Stimulated activated CD4-positive, alpha-beta T cell treated with anti-CD3 and anti-CD28 coated beads, Interleukin-1b, Interleukin-23, amount 100 ng/mL, for 24 hours (primary cell): ENCODE results near the gene SERTAD3.
"Not testable (repeated sequence)": the region's sequence is repeated elsewhere in the genome, so short reads cannot be mapped to it uniquely, and the experiment has no call there.

Experiments
- DNase-seq, 4 experiments: peaks; one replicate each; pipeline ENCODE4 v3.0.0-alpha.2; 2020; ENCODE audit warnings: low read depth in 4 of 4, low spot score in 1 of 4

The SERTAD3 gene

DNA sequence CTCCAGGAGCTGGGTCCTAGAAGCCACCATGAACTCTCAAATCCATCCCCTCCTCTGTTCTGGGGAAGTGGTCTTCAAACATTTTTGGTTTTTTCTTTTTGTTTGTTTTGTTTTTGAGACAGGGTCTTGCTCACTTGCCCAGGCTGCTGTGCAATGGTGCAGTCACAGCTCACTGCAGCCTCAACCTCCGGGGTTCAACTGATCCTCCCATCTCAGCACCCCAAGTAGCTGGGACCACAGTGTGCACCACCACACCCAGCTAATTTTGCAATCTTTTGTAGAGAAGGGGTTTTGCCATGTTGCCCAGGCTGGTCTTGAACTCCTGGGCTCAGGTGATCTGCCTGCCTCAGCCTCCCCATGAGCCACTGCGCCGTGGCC is 14.5 kb upstream of the SERTAD3 start:
- DNase-seq: no peak

DNA sequence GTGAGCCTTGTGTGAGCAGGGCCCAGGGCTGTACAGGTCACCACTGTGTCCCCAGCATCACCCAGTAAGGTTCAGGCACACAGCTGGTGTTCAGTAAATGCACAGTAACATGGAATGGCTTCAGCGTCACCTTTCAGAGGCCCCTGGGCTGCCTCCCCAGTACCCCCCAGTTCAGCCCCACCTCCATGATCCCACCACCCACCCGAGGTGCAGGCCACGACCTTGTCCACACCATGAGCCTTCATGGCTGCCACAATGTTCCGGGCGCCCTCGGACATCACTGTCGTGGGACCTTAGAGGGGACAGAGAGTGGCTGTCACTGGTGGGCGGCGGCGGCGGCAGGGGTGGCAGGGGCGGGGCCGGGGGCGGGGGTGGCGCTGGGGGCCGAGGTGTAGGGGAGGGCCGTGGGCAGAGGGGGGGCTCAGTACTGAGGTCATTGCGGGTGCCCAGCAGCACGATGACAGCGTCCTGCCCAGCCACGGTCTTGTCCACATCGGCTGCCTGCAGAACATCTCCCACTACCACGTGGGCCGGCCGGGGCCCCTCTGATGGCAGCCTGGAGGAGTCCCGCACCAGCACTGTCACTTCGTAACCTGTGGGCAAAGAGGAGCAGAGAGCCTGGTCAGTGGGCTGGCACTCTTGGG is 13.9 kb upstream of the SERTAD3 start:
- no peak for DNase-seq

DNA sequence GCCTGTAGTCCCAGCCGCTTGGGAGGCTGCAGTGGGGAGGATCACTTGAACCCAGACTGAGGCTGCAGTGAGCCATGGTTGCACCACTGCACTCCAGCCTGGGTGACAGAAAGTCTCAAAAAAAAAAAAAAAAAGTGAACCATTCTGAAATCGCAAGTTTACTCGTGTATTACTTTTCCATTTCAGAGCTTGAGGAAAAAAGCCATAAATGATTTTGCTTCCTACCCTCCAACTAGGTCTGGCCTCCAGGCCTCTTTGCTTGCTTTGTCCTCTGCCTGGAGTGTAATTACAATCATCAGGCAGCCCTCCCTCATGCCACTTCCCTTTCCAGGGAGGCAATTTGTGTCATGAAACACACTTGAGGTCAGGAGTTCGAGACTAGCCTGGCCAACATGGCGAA is 12.9 kb upstream of the SERTAD3 start:
- no peak for DNase-seq

DNA sequence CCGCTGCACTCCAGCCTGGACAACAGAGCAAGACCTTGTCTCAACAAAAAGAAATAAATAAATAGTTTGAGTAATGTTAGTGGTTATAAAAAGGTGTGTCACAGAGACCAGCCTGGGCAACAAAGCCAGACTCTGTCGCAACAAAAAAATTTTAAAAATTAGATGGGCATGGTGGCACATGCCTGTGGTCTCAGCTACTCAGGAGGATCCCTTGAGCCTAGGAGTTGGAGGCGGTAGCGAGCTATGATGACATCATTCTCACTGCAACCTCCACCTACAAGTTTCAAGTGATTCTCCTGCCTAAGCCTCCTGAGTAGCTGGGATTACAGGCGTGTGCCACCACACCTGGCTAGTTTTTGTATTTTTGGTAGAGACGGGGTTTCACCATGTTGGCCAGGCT is 9.8 kb upstream of the SERTAD3 start:
- not testable (repeated sequence) for DNase-seq

DNA sequence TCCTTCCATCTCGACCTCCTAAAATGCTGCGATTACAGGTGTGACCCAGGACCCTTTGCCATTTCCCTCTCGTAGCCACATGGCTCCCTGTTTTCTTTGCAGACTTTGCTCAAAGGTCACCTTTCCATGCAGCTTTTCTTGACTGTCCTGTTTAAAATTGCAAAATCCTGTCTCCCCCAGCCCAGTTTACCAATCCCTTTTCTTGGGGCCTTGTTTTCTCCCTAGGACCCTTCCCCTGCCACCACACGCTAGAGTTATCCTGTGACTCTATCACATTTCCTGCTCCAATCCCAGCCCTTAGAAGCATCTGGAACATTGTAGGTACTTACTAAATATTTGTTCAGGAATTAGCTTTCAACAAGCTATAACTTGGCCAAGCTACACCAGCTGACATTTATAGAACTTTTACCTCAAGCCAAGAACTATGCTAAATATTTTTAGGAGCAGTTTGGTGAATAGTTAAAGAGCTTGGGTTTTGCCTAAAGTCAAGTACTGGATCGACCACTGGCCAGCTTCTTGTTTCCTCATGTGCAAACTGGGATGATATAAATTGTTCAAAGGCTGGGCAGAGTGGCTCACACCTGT is 9.1 kb upstream of the SERTAD3 start:
- no peak for DNase-seq

DNA sequence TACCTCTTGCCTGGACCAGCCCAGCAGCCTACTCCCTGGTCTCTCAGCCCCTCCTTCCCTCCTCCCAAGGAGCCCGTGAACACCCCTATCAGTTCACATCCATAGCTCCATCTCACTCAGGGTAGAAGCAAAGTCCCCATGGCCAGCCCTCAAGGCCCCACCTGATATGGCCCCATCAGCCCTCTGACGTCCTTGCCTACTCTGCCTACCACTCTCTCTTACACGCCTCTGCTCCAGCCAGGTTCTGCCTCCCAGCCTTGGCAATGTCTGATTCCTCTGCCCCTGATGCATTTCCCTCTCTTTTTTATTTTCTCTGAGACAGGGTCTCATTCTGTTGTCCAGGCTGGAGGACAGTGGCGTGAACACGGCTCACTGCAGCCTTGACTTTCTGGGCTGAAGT is 7.9 kb upstream of the SERTAD3 start:
- DNase-seq: no peak

DNA sequence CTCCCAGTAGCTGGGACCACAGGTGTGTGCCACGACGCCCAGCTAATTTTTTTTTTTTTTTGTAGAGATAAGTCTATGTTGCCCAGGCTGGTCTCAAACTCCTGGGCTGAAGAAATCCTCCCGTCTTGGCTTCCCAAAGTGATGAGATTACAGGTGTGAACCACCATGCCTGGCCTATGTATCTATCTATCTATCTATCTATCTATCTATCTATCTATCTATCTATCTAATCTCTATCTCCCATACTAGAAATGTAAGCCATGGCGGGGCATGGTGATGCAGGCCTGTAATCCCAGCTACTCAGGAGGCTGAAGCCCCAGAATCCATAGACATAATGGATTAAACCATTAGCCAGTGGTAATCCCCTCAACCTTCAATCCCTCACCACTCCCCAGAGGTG is 6.5 kb upstream of the SERTAD3 start:
- no peak for DNase-seq

DNA sequence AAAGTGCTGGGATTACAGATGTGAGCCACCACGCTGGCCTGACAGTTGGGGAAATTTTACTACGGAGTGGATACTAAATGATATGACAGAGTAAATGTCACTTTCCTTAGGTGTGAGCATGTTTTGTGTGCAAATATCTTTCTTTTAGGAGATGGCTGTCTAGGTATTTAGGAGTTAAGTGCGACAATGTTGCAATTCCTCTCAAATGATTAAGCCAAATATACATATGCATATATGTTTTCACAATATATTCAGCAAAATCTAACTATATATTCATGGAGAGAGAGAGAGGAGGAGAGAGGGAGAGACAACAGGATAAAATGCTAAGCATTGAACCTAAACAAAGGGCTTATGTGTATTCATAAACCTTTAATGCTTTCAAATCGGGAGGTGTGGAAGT is 5.4 kb upstream of the SERTAD3 start:
- DNase-seq: no peak

DNA sequence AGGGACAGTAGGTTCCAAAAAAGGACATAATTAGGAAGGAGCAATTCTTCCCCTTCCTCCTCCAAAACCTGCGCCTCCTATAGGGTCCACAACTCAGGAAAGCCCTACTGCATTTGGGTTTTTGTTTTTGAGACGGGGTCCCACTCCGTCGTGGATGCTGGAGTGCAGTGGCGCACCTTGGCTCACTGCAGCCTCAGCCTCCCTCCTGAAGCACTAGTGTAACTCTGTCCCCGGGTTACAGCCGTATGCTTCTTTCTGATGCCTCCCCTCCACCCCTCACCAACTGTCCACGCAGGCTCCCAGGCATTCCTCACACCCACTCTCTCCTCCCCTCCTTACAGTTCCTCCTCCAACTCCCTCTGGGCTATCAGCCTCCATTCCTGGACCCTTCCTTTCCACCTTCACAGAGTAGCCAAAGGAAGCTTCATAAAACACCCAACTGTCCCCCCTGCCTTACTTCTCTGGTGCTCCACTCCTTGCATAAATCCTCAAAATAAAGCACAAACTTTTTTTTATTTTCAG is 2.2 kb upstream of the SERTAD3 start:
- no peak for DNase-seq

DNA sequence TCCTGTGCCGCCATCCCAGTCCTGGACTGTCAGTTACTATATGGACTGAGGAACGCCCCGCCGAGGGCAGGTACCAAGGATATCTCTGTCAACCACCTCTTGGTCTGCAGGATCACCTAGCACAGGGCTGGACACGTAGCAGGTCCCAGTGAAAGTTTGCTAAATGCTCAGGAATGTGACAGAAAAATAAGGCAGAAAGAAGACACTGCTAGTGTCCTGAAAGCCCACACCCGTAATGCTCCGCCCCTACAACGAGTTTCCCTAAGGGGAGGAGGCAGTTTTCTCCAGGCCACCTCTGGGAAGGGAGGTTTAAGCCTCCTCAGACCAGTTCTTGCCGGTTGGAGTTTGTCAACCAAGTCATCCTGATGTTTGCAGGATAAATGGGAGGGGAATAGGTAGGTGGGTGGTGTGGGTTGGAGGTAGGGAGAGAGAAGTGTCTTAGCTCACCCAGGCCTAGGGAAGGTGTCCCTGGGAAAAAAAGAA is 1.7 kb upstream of the SERTAD3 start:
- DNase-seq: no peak

DNA sequence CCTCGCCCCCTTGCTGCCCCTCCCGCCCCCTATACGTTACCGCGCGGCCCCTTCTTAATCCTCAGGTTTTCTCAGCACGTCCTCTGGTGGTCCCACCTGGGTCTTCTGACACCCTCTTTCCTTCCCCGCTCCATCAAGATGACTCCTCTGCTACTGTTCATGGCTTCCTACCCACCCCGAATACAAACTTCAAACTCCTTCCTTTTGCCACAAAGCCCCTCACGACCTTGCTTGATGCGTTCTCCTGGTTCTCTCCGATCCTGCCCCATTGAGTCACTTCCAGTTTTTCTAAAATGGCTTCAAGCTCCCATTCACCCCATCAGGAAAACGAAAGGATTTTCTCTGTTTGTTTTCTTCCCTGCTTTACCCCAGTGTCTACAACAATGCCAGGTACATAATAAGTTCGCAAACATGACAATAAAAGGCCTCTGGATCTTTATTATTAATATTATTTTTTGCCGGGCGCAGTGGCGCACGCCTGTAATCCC is 734 bp upstream of the SERTAD3 start:
- DNase-seq: no peak

DNA sequence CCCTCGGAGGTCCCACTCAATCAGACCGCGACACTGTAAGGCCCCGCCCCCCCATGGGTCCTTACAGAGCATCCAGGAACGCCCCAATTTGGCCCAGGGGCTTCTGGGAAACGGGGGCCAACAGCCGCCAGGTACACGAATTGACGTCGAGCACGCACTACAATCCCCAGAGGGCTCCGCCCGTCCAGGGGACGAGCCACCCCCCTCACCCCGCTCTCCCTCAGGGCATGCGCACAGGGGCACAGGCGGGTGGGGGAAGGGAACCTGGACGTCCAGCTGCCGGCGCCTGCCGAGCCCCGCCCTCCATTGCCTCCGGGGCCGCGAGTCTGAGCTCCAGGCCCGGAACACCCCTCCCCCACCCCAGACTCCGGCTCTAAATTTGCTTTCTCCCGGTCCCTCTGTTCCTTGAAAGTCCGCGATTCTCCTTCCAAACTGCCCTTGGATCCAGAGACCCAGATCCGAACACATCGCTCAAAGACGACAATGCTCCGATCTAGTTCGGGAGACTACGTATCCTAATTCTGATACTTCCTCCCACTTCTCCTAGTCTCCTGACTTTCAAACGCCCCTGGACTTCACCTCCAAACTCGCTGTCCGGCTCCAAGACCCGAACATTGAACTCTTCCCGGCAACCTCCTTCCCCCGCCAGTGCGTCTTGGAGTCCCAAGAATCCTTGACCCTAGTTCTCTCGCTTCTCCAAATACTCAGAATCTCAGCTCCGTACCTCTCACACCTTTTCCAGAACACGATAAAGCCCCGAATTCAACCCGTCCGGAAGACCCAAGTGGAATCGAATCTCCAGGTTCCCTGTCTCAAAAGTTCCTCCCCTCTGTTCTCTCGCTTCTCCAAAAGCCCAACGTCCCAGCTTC is 770 bp downstream of the SERTAD3 start:
- peak; percentile 97 to 100 (median 98) for DNase-seq

DNA sequence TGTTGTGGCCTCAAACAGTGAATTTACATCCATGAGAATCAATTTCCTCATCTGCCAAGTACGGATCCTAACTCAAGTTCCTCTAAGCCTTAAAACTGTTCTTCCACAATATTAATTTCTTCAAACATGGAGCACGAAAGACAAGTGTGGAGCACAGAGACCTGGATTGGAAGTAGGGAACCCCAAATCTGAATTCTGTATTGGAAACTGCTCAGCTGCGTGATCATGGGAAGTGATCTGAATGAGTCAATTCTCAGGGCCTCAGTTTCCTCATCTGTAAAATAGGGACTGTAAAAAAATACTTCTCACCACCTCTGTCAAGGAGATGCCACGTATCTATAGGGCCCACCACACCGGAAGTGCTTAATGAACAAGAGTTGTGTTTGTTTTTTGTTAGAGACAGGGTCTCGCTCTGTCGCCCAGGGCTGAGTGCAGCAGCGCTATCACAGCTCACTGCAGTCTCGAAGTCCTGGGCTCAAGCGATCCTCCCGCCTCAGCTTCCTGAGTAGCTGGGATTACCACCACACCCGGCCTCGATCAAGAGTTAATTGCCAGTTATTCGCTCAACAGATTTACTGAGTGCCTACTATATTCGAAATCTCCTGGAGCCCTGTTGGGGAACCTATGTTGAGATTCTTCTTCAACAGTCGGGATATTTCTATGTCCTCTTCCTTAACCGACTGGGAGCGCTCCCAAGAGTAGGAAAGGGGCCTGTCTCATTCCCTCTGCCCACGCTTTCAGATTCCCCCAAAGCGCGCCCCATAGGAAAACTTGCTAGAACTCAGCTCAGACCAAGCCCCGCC is 1.6 kb downstream of the SERTAD3 start:
- no peak for DNase-seq

DNA sequence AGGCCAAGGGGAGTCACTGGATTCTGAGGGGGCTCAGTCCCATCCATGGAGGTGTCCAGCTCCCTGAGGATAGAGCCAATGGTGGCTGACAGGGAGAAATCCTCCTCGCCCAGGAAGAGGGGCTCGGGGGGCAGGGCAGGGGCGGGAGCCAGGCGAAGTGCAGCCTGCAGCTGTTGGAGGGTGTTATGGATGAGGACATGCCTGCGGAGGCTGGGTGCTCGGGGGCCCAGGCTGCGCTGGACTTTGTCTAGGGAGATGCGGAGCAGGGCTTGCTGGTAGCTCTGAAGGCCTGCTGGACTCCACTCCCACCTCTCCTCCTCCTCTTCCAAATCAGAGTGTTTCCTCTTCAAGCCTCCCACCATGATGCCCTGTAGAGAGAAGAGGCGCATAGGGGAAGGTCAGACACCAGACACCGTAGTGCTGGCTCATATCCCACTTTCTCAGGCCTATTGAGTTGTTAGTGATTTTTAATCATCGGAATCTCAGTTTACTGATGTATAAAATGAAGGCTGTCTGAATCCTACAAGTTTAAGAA is 2.3 kb downstream of the SERTAD3 start:
- DNase-seq: no peak

DNA sequence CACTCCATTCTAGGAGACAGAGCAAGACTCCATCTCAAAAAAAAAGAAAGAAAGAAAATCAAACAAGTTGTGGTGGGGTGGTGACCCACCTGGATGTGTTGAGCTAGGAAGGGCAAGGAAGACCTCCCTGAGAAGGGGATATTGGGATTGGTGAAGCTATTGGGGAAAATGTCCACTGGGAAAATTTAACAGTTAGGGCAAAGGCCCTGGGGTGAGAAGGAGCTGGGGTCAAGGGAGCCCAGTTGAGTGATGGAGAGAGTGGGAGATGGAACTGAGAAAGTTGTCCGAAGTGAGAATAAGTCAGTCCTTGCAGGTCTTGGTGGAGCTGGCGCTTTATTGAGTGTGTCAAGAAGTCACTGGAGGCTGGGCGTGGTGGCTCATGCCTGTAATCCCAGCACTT is 5.9 kb downstream of the SERTAD3 start:
- no peak for DNase-seq

DNA sequence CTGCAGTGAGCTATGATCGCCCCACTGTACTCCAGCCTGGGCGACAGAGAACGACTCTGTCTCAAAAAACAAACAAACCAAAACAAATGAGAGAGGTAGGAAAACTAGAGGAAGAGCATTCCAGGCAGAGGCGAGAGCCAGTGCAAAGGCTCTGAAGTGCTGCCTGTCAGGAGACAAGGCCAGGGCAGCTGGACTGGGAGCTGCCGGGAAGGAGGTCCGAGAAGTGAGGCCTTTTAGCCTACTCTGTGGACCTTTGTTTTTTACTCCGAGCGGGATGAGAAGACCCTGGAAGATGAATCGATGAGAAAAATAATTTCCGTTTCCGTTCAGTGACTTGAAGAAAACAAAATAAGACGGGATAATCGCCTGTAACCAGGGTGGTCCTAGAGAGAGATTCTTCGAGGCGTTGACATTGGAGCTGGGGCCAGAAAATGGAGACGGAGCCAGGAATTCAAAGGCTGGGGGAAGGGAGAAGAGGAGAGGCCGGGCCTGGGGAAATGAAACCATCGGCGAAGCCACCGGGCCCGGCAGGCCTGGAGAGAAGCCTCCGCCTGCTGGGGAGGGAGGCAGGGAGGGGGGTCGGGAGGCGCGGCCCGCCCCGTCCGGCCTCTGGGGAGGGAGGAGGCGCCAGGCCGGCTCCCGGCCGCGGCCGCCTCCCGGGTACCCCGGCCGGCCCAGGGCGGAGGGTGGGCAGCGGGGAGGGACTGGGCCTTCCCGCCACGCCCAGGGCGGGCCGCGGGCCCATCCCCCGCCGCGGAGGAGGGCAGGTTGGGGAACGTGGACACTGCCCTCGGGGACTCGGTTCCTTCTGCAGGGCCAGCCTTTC is 10.5 kb downstream of the SERTAD3 start:
- peak in 1 of 4 experiments; percentile 37 for DNase-seq

DNA sequence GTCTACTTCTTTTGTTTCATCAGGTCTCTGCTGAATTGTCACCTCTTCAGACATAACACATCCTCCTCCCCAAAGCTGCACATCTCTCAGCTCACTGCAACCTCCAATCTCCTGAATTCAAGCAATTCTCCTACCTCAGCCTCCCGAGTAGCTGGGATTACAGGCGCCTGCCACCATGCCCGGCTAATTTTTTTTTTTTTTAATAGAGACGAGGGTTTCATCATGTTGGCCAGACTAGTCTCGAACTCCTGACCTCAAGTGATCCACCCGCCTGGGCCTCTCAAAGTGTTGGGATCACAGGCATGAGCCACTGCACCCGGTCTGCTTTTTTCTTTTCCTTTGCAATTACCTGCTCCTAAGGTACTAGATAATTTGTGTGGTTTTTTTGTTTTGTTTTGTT is 11.4 kb downstream of the SERTAD3 start:
- DNase-seq: not testable (repeated sequence)

DNA sequence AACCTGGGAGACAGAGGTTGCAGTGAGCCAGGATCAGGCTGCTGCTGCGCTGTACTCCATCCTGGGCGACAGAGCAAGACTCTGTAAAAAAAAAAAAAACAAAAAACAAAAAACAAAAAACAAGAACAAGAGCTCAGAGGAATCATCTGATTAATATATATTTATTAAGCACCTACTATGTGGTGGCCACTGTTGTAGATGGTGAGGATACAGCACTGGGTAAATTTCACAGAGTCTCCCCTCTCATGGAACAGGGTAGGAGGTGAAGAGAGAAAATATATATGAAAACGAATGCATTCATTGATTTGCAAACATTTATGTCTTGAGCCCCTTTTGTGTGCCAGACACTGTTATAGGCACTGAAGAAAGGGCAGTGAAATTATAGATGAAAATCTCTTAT is 12.4 kb downstream of the SERTAD3 start:
- no peak for DNase-seq

DNA sequence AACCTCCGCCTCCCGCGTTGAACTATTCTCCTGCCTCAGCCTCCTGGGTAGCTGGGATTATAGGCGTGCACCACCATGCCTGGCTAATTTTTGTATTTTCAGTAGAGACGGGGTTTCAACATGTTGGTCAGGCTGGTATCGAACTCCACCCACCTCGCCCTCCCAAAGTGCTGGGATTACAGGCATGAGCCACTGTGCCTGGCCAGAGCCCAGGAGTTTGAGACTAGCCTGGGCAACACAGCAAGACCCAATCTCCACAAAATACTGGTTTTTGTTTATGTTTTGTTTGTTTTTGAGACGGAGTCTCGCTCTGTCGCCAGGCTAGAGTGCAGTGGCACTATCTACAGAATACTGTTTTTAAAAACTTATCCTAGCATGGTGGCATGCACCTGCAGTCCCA is 13.9 kb downstream of the SERTAD3 start:
- not testable (repeated sequence) for DNase-seq

DNA sequence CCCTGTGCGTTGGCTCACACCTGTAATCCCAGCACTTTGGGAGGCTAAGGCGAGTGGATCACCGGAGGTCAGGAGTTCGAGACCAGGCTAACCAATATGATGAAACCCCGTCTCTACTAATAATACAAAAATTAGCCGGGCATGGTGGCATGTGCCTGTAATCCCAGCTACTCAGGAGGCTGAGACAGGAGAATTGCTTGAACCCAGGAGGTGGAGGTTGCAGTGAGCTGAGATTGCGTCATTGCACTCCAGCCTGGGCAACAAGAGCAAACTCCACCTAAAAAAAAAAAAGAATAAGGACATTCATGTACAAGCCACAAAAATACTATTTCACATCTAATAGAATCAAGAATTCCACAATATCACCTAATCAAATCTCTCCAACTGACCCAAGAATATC is 15.9 kb downstream of the SERTAD3 start:
- not testable (repeated sequence) for DNase-seq
